H9 (cell line): ENCODE results near the gene TMEM267. TPM values are rescaled to one million over a fixed set of nuclear protein-coding genes. Genes with fewer than 3 reads are reported as not detected.

ENCODE experiments used
- DNase-seq: peaks from one replicate; pipeline ENCODE4 v3.0.0-alpha.2; 2017
- H2AFZ ChIP-seq: one replicate; pipeline ENCODE4 v1.6.1; 2013; ENCODE audit warnings: mild to moderate bottlenecking, low read length, control low read depth, moderate library complexity
- H2AK5ac ChIP-seq: 2 replicates; pipeline ENCODE4 v1.6.1; 2013; ENCODE audit warnings: low read length, control low read depth, mixed read lengths; ENCODE audit not compliant: insufficient read length
- H2BK120ac ChIP-seq: one replicate; pipeline ENCODE4 v1.6.1; 2013; ENCODE audit warnings: low read depth, mild to moderate bottlenecking, low read length, control low read depth, inconsistent platforms; ENCODE audit not compliant: poor library complexity, severe bottlenecking
- H2BK12ac ChIP-seq: 2 replicates; pipeline ENCODE4 v1.6.1; 2013; ENCODE audit warnings: low read length, control low read depth, mixed read lengths, low read depth; ENCODE audit not compliant: insufficient read length
- H2BK15ac ChIP-seq: 2 replicates; pipeline ENCODE4 v1.6.1; 2013; ENCODE audit warnings: low read depth, low read length, control low read depth
- H2BK20ac ChIP-seq: one replicate; pipeline ENCODE4 v1.6.1; 2013; ENCODE audit warnings: low read depth, mild to moderate bottlenecking, low read length, control low read depth, inconsistent platforms; ENCODE audit not compliant: poor library complexity, severe bottlenecking
- H2BK5ac ChIP-seq: 2 replicates; pipeline ENCODE4 v1.6.1; 2013; ENCODE audit warnings: low read length, control low read depth, mixed read lengths; ENCODE audit not compliant: insufficient read length
- H3K14ac ChIP-seq: 2 replicates; pipeline ENCODE4 v1.6.1; 2013; ENCODE audit warnings: low read length, control low read depth; ENCODE audit not compliant: insufficient read depth
- H3K18ac ChIP-seq: 2 replicates; pipeline ENCODE4 v1.6.1; 2013; ENCODE audit warnings: low read depth, mild to moderate bottlenecking, mixed read lengths, low read length, control low read depth; ENCODE audit not compliant: insufficient read length
- H3K23ac ChIP-seq: 2 replicates; pipeline ENCODE4 v1.6.1; 2013; ENCODE audit warnings: low read length, control low read depth, mixed read lengths, low read depth; ENCODE audit not compliant: insufficient read length
- H3K23me2 ChIP-seq: 2 replicates; pipeline ENCODE4 v1.6.1; 2013; ENCODE audit warnings: low read depth, mild to moderate bottlenecking, mixed read lengths, low read length, control low read depth; ENCODE audit not compliant: insufficient read length, poor library complexity, severe bottlenecking
- H3K27ac ChIP-seq: 2 replicates; pipeline ENCODE4 v1.5.1; 2013; ENCODE audit warnings: low read length, control low read depth, mixed read lengths, low read depth; ENCODE audit not compliant: insufficient read length
- H3K27me3 ChIP-seq: 2 replicates; pipeline ENCODE4 v1.6.1; 2013; ENCODE audit warnings: low read length, control low read depth, inconsistent platforms; ENCODE audit not compliant: insufficient read depth
- H3K4ac ChIP-seq: 2 replicates; pipeline ENCODE4 v1.6.1; 2013; ENCODE audit warnings: low read depth, mild to moderate bottlenecking, control low read depth, inconsistent platforms, low read length, moderate library complexity
- H3K4me1 ChIP-seq: 2 replicates; pipeline ENCODE4 v1.6.1; 2013; ENCODE audit warnings: low read length, control low read depth, inconsistent platforms; ENCODE audit not compliant: insufficient read depth
- H3K4me2 ChIP-seq: 2 replicates; pipeline ENCODE4 v1.6.1; 2013; ENCODE audit warnings: low read length, control low read depth, mixed read lengths; ENCODE audit not compliant: insufficient read length, insufficient read depth
- H3K56ac ChIP-seq: 2 replicates; pipeline ENCODE4 v1.6.1; 2013; ENCODE audit warnings: low read depth, mild to moderate bottlenecking, mixed read lengths, low read length, control low read depth; ENCODE audit not compliant: insufficient read length
- H3K79me1 ChIP-seq: 2 replicates; pipeline ENCODE4 v1.6.1; 2013; ENCODE audit warnings: low read depth, mild to moderate bottlenecking, moderate library complexity, low read length, control low read depth, inconsistent platforms; ENCODE audit not compliant: insufficient read depth, poor library complexity, severe bottlenecking
- H3K79me2 ChIP-seq: 2 replicates; pipeline ENCODE4 v1.6.1; 2013; ENCODE audit warnings: low read length, control low read depth, inconsistent platforms; ENCODE audit not compliant: insufficient read depth
- H3K9ac ChIP-seq: 2 replicates; pipeline ENCODE4 v1.6.1; 2013; ENCODE audit warnings: low read length, control low read depth, mixed read lengths; ENCODE audit not compliant: insufficient read length; ENCODE audit errors: extremely low read depth
- H3K9me3 ChIP-seq: one replicate; pipeline ENCODE4 v1.6.1; 2013; ENCODE audit warnings: low read depth, low read length, inconsistent platforms; ENCODE audit not compliant: control insufficient read depth
- H3T11ph ChIP-seq: one replicate; pipeline ENCODE4 v1.6.1; 2013; ENCODE audit warnings: mild to moderate bottlenecking, low read length, control low read depth, inconsistent platforms
- H4K20me1 ChIP-seq: one replicate; pipeline ENCODE4 v1.6.1; 2013; ENCODE audit not compliant: control insufficient read depth, insufficient read length, insufficient read depth
- H4K5ac ChIP-seq: 2 replicates; pipeline ENCODE4 v1.6.1; 2013; ENCODE audit warnings: low read depth, mild to moderate bottlenecking, mixed read lengths, low read length, control low read depth; ENCODE audit not compliant: insufficient read length
- H4K8ac ChIP-seq: replicated peaks from 2 replicates; pipeline ENCODE4 v1.6.1; 2013; ENCODE audit warnings: low read length, control low read depth, mixed read lengths, low read depth; ENCODE audit not compliant: insufficient read length
- H4K91ac ChIP-seq: 2 replicates; pipeline ENCODE4 v1.6.1; 2013; ENCODE audit warnings: low read depth, mild to moderate bottlenecking, moderate library complexity, mixed read lengths, low read length, control low read depth; ENCODE audit not compliant: insufficient read length
- H3K27ac Mint-ChIP-seq, 3 experiments: 2 replicates in 2 of 3; 3 replicates in 1 of 3; pipeline ENCODE4 v1.8.0; 2020 to 2021; ENCODE audit warnings: mixed read lengths in 3 of 3, mild to moderate bottlenecking in 1 of 3, moderate library complexity in 1 of 3
- H3K27me3 Mint-ChIP-seq: 2 replicates; pipeline ENCODE4 v1.8.0; 2021; ENCODE audit warnings: low read depth, mild to moderate bottlenecking, moderate library complexity, mixed read lengths
- H3K36me3 Mint-ChIP-seq, 3 experiments: 2 replicates in 2 of 3; 3 replicates in 1 of 3; pipeline ENCODE4 v1.8.0; 2020 to 2021; ENCODE audit warnings: low read depth in 3 of 3, mixed read lengths in 3 of 3; ENCODE audit not compliant: insufficient read depth in 1 of 3
- H3K4me1 Mint-ChIP-seq, 2 experiments: 2 replicates each; pipeline ENCODE4 v1.8.0; 2020; ENCODE audit warnings: mixed read lengths in 2 of 2
- H3K4me3 Mint-ChIP-seq, 2 experiments: 2 replicates in 1 of 2; 3 replicates in 1 of 2; pipeline ENCODE4 v1.8.0; 2020 to 2021; ENCODE audit warnings: mild to moderate bottlenecking in 2 of 2, mixed read lengths in 2 of 2, moderate library complexity in 1 of 2
- H3K9me3 Mint-ChIP-seq, 2 experiments: 2 replicates in 1 of 2; 3 replicates in 1 of 2; pipeline ENCODE4 v1.8.0; 2020; ENCODE audit warnings: mild to moderate bottlenecking in 2 of 2, mixed read lengths in 2 of 2, moderate library complexity in 1 of 2
- WGBS: extraction: QIAGEN DNeasy Blood & Tissue Kit; methylation state at CpG from one replicate; pipeline ENCODE4 v1.1.7; 2013; ENCODE audit warnings: missing lambda C conversion rate, low lambda C conversion rate, mixed read lengths; ENCODE audit not compliant: insufficient read length; ENCODE audit errors: extremely low coverage; 5-methylcytosine and 5-hydroxymethylcytosine counted together
- total RNA-seq: library from RNA; stranded (reverse); gene quantifications from 2 replicates; pipeline ENCODE4 v1.2.1, GENCODE V29; 2021
- TF ChIP-seq, protein P1 (sequence below): fragments of 200-600 bp; sonication (generic); conservative IDR thresholded peaks from 3 replicates; pipeline ENCODE4 v1.8.0; 2021; ENCODE audit warnings: antibody characterized with exemption, mild to moderate bottlenecking

TMEM267 gene
- total RNA-seq, 1 experiment from 2014 or later, result 5.1 TPM

DNA sequence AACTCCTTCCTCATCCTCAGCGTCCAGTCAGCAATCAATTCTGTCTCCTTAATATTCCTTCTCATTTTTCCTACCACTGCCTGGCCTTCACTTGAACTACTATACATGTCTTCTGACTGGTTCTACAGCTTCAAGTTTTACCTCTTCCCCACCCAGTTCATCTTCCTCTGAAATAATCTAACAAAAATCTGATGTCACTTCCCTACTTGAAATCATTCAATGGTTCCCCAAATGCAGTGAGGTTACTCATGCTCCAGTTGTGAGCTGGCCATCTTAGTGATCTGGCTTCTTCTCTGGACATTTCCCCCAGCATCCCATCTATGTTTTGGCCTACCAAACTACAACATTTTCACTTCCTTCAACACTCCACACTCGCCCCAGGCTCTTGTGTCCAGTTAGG, 14.9 kb upstream of the TMEM267 start:
- H4K91ac ChIP-seq, result no peak overlapping the region
- no peaks in the 10 kb centered on the region for H3K9me3 Mint-ChIP-seq
- H3K18ac ChIP-seq, result no peak overlapping the region
- no peak for DNase-seq
- TF ChIP-seq, protein P1, sequence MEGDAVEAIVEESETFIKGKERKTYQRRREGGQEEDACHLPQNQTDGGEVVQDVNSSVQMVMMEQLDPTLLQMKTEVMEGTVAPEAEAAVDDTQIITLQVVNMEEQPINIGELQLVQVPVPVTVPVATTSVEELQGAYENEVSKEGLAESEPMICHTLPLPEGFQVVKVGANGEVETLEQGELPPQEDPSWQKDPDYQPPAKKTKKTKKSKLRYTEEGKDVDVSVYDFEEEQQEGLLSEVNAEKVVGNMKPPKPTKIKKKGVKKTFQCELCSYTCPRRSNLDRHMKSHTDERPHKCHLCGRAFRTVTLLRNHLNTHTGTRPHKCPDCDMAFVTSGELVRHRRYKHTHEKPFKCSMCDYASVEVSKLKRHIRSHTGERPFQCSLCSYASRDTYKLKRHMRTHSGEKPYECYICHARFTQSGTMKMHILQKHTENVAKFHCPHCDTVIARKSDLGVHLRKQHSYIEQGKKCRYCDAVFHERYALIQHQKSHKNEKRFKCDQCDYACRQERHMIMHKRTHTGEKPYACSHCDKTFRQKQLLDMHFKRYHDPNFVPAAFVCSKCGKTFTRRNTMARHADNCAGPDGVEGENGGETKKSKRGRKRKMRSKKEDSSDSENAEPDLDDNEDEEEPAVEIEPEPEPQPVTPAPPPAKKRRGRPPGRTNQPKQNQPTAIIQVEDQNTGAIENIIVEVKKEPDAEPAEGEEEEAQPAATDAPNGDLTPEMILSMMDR, result no peak
- no peak overlapping the region for H2BK12ac ChIP-seq
- no peaks in the 10 kb centered on the region for H4K20me1 ChIP-seq
- H2BK15ac ChIP-seq, result no peak overlapping the region
- H4K8ac ChIP-seq, result no peak overlapping the region
- no peak overlapping the region for H3K4me3 Mint-ChIP-seq
- no peaks in the 10 kb centered on the region for H3K27me3 Mint-ChIP-seq
- H3K9ac ChIP-seq, result no peak overlapping the region
- no peaks in the 10 kb centered on the region for H3K9me3 ChIP-seq
- H3K56ac ChIP-seq, result no peak overlapping the region
- H3K27me3 ChIP-seq, result no peaks in the 10 kb centered on the region
- H3K27ac Mint-ChIP-seq, result no peak overlapping the region
- H3K23me2 ChIP-seq, result no peaks in the 10 kb centered on the region
- H2AK5ac ChIP-seq, result no peak overlapping the region
- H2BK5ac ChIP-seq, result no peak overlapping the region
- H3K4me1 Mint-ChIP-seq, result no peaks in the 10 kb centered on the region
- H3K4me2 ChIP-seq, result no peak overlapping the region
- H3K79me2 ChIP-seq, result no peaks in the 10 kb centered on the region
- H3K36me3 Mint-ChIP-seq, result peaks cover 0 to 10% (median 2%) of the 10 kb centered on the region in 3 experiments; a peak in 4 of 7 replicates
- H3K4me1 ChIP-seq, result no peaks in the 10 kb centered on the region
- H3K14ac ChIP-seq, result no peak overlapping the region
- H3K79me1 ChIP-seq, result no peaks in the 10 kb centered on the region
- H3T11ph ChIP-seq, result no peak overlapping the region
- no peak overlapping the region for H3K23ac ChIP-seq
- H3K4ac ChIP-seq, result no peak overlapping the region
- WGBS, result no CpG with 5 or more reads among the region's 2 CpGs
- no peak overlapping the region for H2AFZ ChIP-seq
- no peak overlapping the region for H3K27ac ChIP-seq
- no peak overlapping the region for H2BK120ac ChIP-seq
- no peak overlapping the region for H4K5ac ChIP-seq
- no peak overlapping the region for H2BK20ac ChIP-seq
